MCF 10A (cell line): ENCODE results near the gene SLC45A3. TPM values are rescaled to one million over a fixed set of nuclear protein-coding genes. Genes with fewer than 3 reads are reported as not detected.
A peak's percentile ranks its signal among the peaks of the same experiment; 100 is the strongest.

ENCODE experiments used
- BruUV-seq: library from RNA; stranded (reverse); fragments of 400-500 nt; replicated peaks from 2 replicates; lab custom pipeline; 2021; lab: Mats Ljungman, UMichigan
- CTCF ChIA-PET: fragments of 300-600 bp; sonication (Branson Sonifier 250); formaldehyde crosslinking; extraction: SDS; loops from one replicate; lab custom pipeline; 2021; ENCODE audit warnings: antibody characterized with exemption, inconsistent platforms; lab: Yijun Ruan, JAX
- POLR2A ChIA-PET: fragments of 300-600, 350-650 bp; sonication (Branson Sonifier 250); formaldehyde crosslinking; extraction: SDS; loops from one replicate; lab custom pipeline; 2020; ENCODE audit warnings: antibody characterized with exemption, inconsistent platforms; lab: Yijun Ruan, JAX
- DNase-seq: peaks from one replicate; pipeline ENCODE4 v3.0.0-alpha.2; 2018; ENCODE audit not compliant: unreplicated experiment
- H3K27ac Mint-ChIP-seq: one replicate; pipeline ENCODE4 v1.8.0; 2022; ENCODE audit warnings: mild to moderate bottlenecking, low read depth, mixed read lengths; ENCODE audit not compliant: unreplicated experiment
- H3K27me3 Mint-ChIP-seq: one replicate; pipeline ENCODE4 v1.8.0; 2022; ENCODE audit warnings: mixed read lengths; ENCODE audit not compliant: insufficient read depth, unreplicated experiment
- H3K36me3 Mint-ChIP-seq: one replicate; pipeline ENCODE4 v1.8.0; 2022; ENCODE audit warnings: mild to moderate bottlenecking, moderate library complexity, mixed read lengths; ENCODE audit not compliant: insufficient read depth, unreplicated experiment
- H3K4me1 Mint-ChIP-seq: one replicate; pipeline ENCODE4 v1.8.0; 2022; ENCODE audit warnings: mixed read lengths; ENCODE audit not compliant: insufficient read depth, unreplicated experiment
- H3K4me3 Mint-ChIP-seq: one replicate; pipeline ENCODE4 v1.8.0; 2022; ENCODE audit warnings: mild to moderate bottlenecking, moderate library complexity, mixed read lengths; ENCODE audit not compliant: unreplicated experiment
- H3K9me3 Mint-ChIP-seq: one replicate; pipeline ENCODE4 v1.8.0; 2022; ENCODE audit warnings: mixed read lengths; ENCODE audit not compliant: unreplicated experiment
- intact Hi-C: fragments of 100-400 bp; cut with micrococcal nuclease; formaldehyde crosslinking; loops from 2 replicates; pipeline ENCODE4 v1.14.1; 2022
- total RNA-seq: library from RNA; stranded (reverse); gene quantifications from 2 replicates; pipeline ENCODE4 v1.2.3, GENCODE V29; 2022
- TF ChIP-seq, protein P1 (sequence below): fragments of 200-600 bp; IDR thresholded peaks from one replicate; pipeline ENCODE4 v1.8.0; 2022; ENCODE audit warnings: antibody characterized with exemption, mild to moderate bottlenecking; ENCODE audit not compliant: unreplicated experiment

Gene SLC45A3
- total RNA-seq, 1 experiment from 2014 or later = 3.1 TPM

DNA sequence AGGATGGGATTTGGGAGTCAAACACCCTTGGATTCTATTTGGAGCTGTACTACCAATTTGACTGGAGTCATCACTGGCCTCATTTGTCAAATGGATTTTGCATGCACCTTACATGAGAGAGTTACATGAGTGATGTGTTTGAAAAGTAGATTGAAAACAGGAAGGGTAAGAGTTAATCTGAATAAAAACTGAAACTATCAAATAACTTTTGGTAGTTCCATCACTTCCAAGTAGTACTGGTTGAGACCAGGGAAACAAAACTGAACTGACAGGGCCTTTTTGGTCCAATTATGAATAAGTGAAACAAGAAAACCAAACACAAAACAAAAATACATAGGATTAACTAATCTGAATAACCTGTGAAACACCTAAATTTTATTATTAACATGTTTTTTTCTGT is 39.5 kb upstream of the SLC45A3 start:
- no TSS peak for BruUV-seq
- TF ChIP-seq, protein P1, sequence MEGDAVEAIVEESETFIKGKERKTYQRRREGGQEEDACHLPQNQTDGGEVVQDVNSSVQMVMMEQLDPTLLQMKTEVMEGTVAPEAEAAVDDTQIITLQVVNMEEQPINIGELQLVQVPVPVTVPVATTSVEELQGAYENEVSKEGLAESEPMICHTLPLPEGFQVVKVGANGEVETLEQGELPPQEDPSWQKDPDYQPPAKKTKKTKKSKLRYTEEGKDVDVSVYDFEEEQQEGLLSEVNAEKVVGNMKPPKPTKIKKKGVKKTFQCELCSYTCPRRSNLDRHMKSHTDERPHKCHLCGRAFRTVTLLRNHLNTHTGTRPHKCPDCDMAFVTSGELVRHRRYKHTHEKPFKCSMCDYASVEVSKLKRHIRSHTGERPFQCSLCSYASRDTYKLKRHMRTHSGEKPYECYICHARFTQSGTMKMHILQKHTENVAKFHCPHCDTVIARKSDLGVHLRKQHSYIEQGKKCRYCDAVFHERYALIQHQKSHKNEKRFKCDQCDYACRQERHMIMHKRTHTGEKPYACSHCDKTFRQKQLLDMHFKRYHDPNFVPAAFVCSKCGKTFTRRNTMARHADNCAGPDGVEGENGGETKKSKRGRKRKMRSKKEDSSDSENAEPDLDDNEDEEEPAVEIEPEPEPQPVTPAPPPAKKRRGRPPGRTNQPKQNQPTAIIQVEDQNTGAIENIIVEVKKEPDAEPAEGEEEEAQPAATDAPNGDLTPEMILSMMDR = no peak
- Mint-ChIP-seq H3K4me3 (no peak overlapping the region), H3K27me3 (no peaks in the 10 kb centered on the region), H3K9me3 (no peaks in the 10 kb centered on the region), H3K4me1 (peaks cover 10% of the 10 kb centered on the region), H3K36me3 (peaks cover 100% of the 10 kb centered on the region), H3K27ac (no peak overlapping the region)
- no peak for DNase-seq
- intact Hi-C loops = no loop called here
- POLR2A ChIA-PET = interaction anchor here (14.4 to 15.8 kb wide), 2 partner anchors 9 to 22 kb away, joined by 148 to 220 read pairs; no protein-coding TSS in a partner anchor
- CTCF ChIA-PET = interaction anchor here (7.2 to 8.7 kb wide), 2 partner anchors 10 to 61 kb away, joined by 58 to 141 read pairs; no protein-coding TSS in a partner anchor

DNA sequence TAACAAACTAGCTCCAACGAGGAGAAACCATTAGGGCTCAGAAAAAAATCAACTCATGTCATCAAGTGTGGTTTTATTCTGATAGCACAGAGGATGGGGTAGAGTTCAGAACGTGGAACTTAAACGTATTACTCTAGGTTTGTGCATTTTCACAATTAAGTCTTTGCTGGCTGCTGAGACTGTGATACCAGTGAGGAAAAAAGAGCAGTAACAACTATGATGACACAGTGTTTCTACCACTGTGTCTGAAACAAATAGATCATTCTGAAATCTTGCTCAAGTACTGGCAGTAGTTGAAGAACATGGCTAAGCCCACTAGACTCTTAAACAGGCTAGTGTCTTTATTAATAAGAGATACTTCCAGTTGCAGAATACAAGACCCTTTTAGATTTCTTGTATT is 38.7 kb upstream of the SLC45A3 start:
- peaks cover 100% of the 10 kb centered on the region for H3K36me3 Mint-ChIP-seq
- DNase-seq = no peak
- intact Hi-C loops = no loop called here
- H3K9me3 Mint-ChIP-seq = no peaks in the 10 kb centered on the region
- H3K4me1 Mint-ChIP-seq = peaks cover 18% of the 10 kb centered on the region
- ChIA-PET POLR2A (interaction anchor here (15.8 kb wide), 1 partner anchor 22 kb away, joined by 220 read pairs; no protein-coding TSS in a partner anchor), CTCF (interaction anchor here (0.6 to 0.8 kb wide), 2 partner anchors 16 to 29 kb away, joined by 3 read pairs; no protein-coding TSS in a partner anchor)
- TF ChIP-seq, protein P1 = no peak
- BruUV-seq = no TSS peak
- no peak overlapping the region for H3K4me3 Mint-ChIP-seq
- H3K27me3 Mint-ChIP-seq = no peaks in the 10 kb centered on the region
- no peak overlapping the region for H3K27ac Mint-ChIP-seq

GRCh38 chr1:205716371-205717132 is 36.2 kb upstream of the SLC45A3 start:
- Mint-ChIP-seq H3K36me3 (peaks cover 97% of the 10 kb centered on the region), H3K27ac (peak overlapping the region; percentile 59)

DNA sequence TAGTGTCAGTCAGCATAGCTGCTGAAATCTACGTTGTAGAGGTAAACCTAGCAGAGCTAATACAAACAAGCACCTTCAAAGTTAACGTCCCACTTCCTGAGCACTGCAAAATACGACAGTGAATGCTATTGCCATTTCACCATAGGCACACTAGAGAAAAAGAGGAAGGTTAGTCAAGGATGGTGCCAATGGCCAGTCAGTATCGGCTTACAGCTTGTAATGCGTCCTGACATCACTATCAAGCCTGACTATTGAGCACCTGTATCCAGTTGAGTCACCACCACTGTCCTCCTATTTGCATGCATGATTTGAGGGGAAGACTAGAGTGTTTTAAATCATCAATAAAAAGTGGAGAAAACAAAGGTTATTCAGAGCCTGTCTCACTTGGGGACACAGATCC is 35.3 kb upstream of the SLC45A3 start:
- peak overlapping the region; percentile 59 for H3K27ac Mint-ChIP-seq
- TF ChIP-seq, protein P1 = no peak
- BruUV-seq = no TSS peak
- H3K4me1 Mint-ChIP-seq = peaks cover 20% of the 10 kb centered on the region
- no peak overlapping the region for H3K4me3 Mint-ChIP-seq
- no peak for DNase-seq
- H3K36me3 Mint-ChIP-seq = peaks cover 97% of the 10 kb centered on the region
- intact Hi-C loops = no loop called here
- ChIA-PET POLR2A (interaction anchor here (2.1 to 10.0 kb wide), 3 partner anchors 11 to 33 kb away, joined by 7 to 148 read pairs (median 10); partner anchors contain the start of gene NUCKS1), CTCF (interaction anchor here (0.6 to 10.1 kb wide), 7 partner anchors 11 to 141 kb away, joined by 3 to 592 read pairs (median 11); no protein-coding TSS in a partner anchor)
- no peaks in the 10 kb centered on the region for H3K9me3 Mint-ChIP-seq
- no peaks in the 10 kb centered on the region for H3K27me3 Mint-ChIP-seq

More at GRCh38 chr1:205716371-205717132, 36.2 kb upstream of the SLC45A3 start:
- H3K4me1 Mint-ChIP-seq = peaks cover 15% of the 10 kb centered on the region
- no peaks in the 10 kb centered on the region for H3K9me3 Mint-ChIP-seq
- POLR2A ChIA-PET = no interaction called here
- CTCF ChIA-PET = interaction anchor here (1.5 kb wide), 1 partner anchor 125 kb away, joined by 3 read pairs; no protein-coding TSS in a partner anchor
- no TSS peak for BruUV-seq
- no peaks in the 10 kb centered on the region for H3K27me3 Mint-ChIP-seq
- TF ChIP-seq, protein P1 = no peak
- intact Hi-C loops = no loop called here
- H3K4me3 Mint-ChIP-seq = no peak overlapping the region
- DNase-seq = no peak
